ENCODE measurements around the gene PRR19.
A peak's percentile ranks its signal among the peaks of the same experiment; 100 is the strongest.

The PRR19 gene

DNA sequence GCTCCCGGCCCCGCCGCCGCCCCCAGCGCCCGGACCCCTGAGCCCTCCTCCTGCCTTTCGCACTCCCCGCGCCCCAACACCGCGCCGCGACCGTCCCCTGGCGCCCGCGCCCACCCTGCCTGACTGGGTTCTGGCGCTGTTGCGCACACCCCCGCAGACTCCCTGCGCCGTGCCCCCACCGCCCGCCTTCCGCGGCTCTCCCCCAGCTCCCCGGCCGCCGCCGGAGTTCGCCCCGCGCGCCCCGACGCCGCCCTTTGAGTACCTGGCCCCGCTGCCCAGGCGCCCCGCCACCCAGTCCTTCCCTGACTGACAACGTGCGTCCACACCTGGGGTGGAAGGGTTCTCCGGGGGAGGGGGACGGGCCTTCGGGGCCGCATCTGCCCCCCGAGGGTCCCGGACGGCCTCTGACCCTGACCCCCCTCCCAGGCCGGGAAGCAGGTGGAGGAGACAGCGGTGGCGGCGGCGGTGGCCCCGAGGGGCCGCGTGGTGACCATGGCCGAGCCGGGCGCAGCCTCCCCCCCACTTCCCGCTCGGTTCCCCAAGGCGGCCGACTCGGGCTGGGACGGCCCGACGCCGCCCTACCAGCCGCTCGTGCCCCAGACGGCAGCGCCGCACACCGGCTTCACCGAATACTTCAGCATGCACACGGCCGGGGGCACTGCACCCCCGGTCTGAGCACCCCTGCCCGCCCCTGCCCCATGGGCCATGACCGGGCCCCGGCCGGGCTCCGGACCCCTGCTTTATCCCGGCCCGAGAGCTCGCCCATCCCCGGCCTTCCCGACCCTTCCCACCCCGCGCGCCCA, 22.1 kb downstream of the PRR19 start:
- TF ChIP-seq, protein P1, sequence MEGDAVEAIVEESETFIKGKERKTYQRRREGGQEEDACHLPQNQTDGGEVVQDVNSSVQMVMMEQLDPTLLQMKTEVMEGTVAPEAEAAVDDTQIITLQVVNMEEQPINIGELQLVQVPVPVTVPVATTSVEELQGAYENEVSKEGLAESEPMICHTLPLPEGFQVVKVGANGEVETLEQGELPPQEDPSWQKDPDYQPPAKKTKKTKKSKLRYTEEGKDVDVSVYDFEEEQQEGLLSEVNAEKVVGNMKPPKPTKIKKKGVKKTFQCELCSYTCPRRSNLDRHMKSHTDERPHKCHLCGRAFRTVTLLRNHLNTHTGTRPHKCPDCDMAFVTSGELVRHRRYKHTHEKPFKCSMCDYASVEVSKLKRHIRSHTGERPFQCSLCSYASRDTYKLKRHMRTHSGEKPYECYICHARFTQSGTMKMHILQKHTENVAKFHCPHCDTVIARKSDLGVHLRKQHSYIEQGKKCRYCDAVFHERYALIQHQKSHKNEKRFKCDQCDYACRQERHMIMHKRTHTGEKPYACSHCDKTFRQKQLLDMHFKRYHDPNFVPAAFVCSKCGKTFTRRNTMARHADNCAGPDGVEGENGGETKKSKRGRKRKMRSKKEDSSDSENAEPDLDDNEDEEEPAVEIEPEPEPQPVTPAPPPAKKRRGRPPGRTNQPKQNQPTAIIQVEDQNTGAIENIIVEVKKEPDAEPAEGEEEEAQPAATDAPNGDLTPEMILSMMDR (IDR thresholded peaks at IDR 0.05; ENCODE audit: control insufficient read depth, extremely low read depth, insufficient read depth): no peak
- no peak overlapping the region for H3K4me3 ChIP-seq (ENCODE audit: low read depth, low read length)
- no peak for DNase-seq (ENCODE audit: low read depth)

GRCh38 chr19:42324655-42325307, 22.8 kb downstream of the PRR19 start:
- DNase-seq (ENCODE audit: low read depth): no peak
- H3K4me3 ChIP-seq (ENCODE audit: low read depth, low read length): peak overlapping the region; percentile 15; the same call in 1 of the 2 replicates
- TF ChIP-seq, protein P1 (IDR thresholded peaks at IDR 0.05; ENCODE audit: control insufficient read depth, extremely low read depth, insufficient read depth): no peak

GRCh38 chr19:42325308-42325895, 23.5 kb downstream of the PRR19 start, which contains the start of gene MEGF8:
Gene MEGF8, plus strand, starts transcription at chr19:42325635. Its CDS starts 609 bp downstream, at chr19:42326244.
- peak; percentile 86 for DNase-seq (ENCODE audit: low read depth)

DNA sequence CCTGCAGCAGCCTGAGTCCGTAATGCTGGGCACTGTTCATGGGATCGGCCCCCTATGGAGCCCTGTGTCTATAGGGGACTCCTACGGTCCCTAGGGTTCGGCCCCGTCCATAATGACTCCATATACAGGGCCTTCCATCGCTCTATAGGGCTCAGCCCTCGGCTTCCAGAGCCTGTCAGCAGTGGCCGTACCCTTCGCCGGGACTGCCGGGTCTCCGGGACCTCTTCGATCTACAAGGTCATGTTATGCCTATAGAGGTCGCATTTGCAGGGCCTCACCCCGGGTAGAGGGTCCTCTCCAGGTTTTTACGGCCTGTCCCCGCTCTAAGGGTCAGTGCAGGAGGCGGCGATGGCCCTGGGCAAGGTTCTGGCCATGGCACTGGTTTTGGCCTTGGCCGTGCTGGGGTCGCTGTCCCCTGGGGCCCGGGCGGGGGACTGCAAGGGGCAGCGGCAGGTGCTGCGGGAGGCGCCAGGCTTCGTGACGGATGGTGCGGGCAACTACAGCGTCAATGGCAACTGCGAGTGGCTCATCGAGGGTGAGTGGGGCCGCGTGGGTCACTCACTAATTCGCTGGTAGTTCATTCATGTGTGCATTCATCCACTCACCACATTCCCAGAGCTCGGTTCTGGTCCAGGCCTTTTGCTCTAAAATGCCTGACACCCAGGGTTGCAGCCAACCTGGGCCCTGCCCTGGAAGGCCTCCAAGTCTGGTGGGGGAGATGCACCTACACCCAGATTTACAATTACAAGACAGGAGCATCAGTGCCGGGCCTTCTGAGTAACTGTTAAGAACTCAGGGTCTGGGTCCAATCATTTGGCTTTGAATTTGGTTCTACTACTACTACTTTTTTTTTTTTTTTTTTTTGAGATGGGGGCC, 24.2 kb downstream of the PRR19 start:
- TF ChIP-seq, protein P1 (IDR thresholded peaks at IDR 0.05; ENCODE audit: control insufficient read depth, extremely low read depth, insufficient read depth): no peak
- peak overlapping the region; percentile 72 for H3K4me3 ChIP-seq (ENCODE audit: low read depth, low read length)
- no peak for DNase-seq (ENCODE audit: low read depth)

More at GRCh38 chr19:42325308-42325895, 23.5 kb downstream of the PRR19 start, which contains the start of gene MEGF8:
- H3K4me3 ChIP-seq (ENCODE audit: low read depth, low read length): peak within 1 kb of the TSS; percentile 72
- TF ChIP-seq, protein P1 (IDR thresholded peaks at IDR 0.05; ENCODE audit: control insufficient read depth, extremely low read depth, insufficient read depth): peak; percentile 76

GRCh38 chr19:42326969-42327368, 25.0 kb downstream of the PRR19 start:
- TF ChIP-seq, protein P1 (IDR thresholded peaks at IDR 0.05; ENCODE audit: control insufficient read depth, extremely low read depth, insufficient read depth): no peak
- DNase-seq (ENCODE audit: low read depth): no peak
- H3K4me3 ChIP-seq (ENCODE audit: low read depth, low read length): no peak overlapping the region

DNA sequence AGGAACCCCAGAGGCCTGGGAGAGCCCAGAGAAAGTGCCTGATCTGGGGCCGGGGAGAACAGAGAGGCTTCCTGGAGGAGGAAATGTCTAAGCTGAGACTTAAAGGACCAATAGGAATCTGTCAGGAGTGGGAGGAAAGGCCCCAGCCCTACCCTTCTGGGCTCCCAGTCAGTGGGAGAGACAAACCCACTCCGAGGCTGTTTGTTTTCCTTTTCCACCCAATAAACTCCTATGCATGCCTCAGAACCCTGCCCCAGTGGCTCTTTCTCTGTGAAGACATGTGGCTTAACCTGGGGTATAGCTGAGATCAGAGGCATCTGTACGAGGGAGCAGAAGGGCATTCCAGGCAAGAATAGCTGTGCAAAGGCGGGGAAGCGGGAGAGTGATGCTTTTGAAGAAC, 25.4 kb downstream of the PRR19 start:
- TF ChIP-seq, protein P1 (IDR thresholded peaks at IDR 0.05; ENCODE audit: control insufficient read depth, extremely low read depth, insufficient read depth): no peak
- no peak overlapping the region for H3K4me3 ChIP-seq (ENCODE audit: low read depth, low read length)
- no peak for DNase-seq (ENCODE audit: low read depth)
